K562 (cell line): ENCODE results near the gene GNB2. TPM values are rescaled to one million over a fixed set of nuclear protein-coding genes. Genes with fewer than 3 reads are reported as not detected.

ENCODE experiments used
- CAMTA2 ChIP-seq: fragments of 250-450 bp; sonication (Bioruptor Pico); conservative IDR thresholded peaks from 2 replicates; pipeline ENCODE4 v1.5.1; 2022
- CHD1 ChIP-seq: fragments of 200-600 bp; sonication (generic); IDR thresholded peaks from one replicate; pipeline ENCODE4 v1.6.1; 2012; ENCODE audit warnings: mild to moderate bottlenecking, moderate library complexity, low read length, inconsistent platforms
- CHD2 ChIP-seq: IDR thresholded peaks from 2 replicates; pipeline ENCODE4 v1.6.1; 2011; ENCODE audit warnings: low read depth, low read length
- CTBP1 ChIP-seq: fragments of 450-650 bp; IDR thresholded peaks from 2 replicates; pipeline ENCODE4 v1.6.1; 2016; ENCODE audit warnings: borderline replicate concordance
- DIDO1 ChIP-seq: fragments of 450-650 bp; IDR thresholded peaks from 2 replicates; pipeline ENCODE4 v1.6.1; 2016; ENCODE audit warnings: low read depth, missing biosample characterization, missing genetic modification characterization
- ETV6 ChIP-seq, 3 experiments: fragments of 150-350 bp in 1 of 3; sonication (generic) in 1 of 3; formaldehyde crosslinking in 1 of 3; IDR thresholded peaks; 2 replicates each; pipeline versions ENCODE4 v1.6.1 to v1.8.0; 2014 to 2022; ENCODE audit warnings: borderline replicate concordance in 2 of 3, low read depth in 2 of 3, antibody characterized with exemption in 1 of 3, low read length in 1 of 3, mild to moderate bottlenecking in 1 of 3, missing genetic modification reagents in 1 of 3
- GTF2A2 ChIP-seq: IDR thresholded peaks from 2 replicates; pipeline ENCODE4 v1.6.1; 2016; ENCODE audit warnings: mild to moderate bottlenecking, missing genetic modification characterization, missing compliant biosample characterization
- HDAC1 ChIP-seq, 2 experiments: fragments of 450-650 bp; IDR thresholded peaks; 2 replicates each; pipeline ENCODE4 v1.6.1; 2016 to 2017; ENCODE audit warnings: inconsistent platforms in 1 of 2, mild to moderate bottlenecking in 1 of 2, moderate library complexity in 1 of 2
- NCOA6 ChIP-seq: fragments of 450-650 bp; IDR thresholded peaks from 2 replicates; pipeline ENCODE4 v1.6.1; 2017; ENCODE audit warnings: mild to moderate bottlenecking
- RNF2 ChIP-seq: sonication (generic); IDR thresholded peaks from 2 replicates; pipeline ENCODE4 v1.6.1; 2016
- TBP ChIP-seq: optimal IDR thresholded peaks from 2 replicates; pipeline ENCODE3; 2011; ENCODE audit warnings: low read depth, low read length, improper control_type of control experiment
- TFAM ChIP-seq: fragments of 250-450 bp; sonication (Bioruptor Pico); conservative IDR thresholded peaks from 2 replicates; pipeline ENCODE4 v1.5.0; 2021; ENCODE audit warnings: mild to moderate bottlenecking, moderate library complexity
- TFAP4 ChIP-seq: sonication (generic); formaldehyde crosslinking; IDR thresholded peaks from 2 replicates; pipeline ENCODE4 v1.8.0; 2022; ENCODE audit warnings: missing genetic modification reagents, mild to moderate bottlenecking, moderate library complexity, borderline replicate concordance
- THRB ChIP-seq: fragments of 450-650 bp; formaldehyde crosslinking; conservative IDR thresholded peaks from 2 replicates; pipeline ENCODE4 v1.4.0; 2022; ENCODE audit warnings: mild to moderate bottlenecking, missing genetic modification characterization
- XRCC3 ChIP-seq: fragments of 450-650 bp; IDR thresholded peaks from 2 replicates; pipeline ENCODE4 v1.6.1; 2017; ENCODE audit warnings: mild to moderate bottlenecking, moderate library complexity
- ZBTB1 ChIP-seq: sonication (generic); formaldehyde crosslinking; IDR thresholded peaks from 2 replicates; pipeline ENCODE4 v1.8.1; 2023; ENCODE audit warnings: missing genetic modification reagents, low read depth, mild to moderate bottlenecking, borderline replicate concordance
- ZBTB12 ChIP-seq: fragments of 250-450 bp; sonication (Bioruptor Pico); IDR thresholded peaks from 2 replicates; pipeline ENCODE4 v1.4.0; 2020
- ZC3H11A ChIP-seq: IDR thresholded peaks from 2 replicates; pipeline ENCODE4 v1.6.1; 2012; ENCODE audit warnings: low read depth, low read length, improper control_type of control experiment
- ZFX ChIP-seq: sonication (generic); formaldehyde crosslinking; IDR thresholded peaks from 2 replicates; pipeline ENCODE4 v1.8.0; 2022; ENCODE audit warnings: mild to moderate bottlenecking, missing genetic modification reagents, moderate library complexity
- ZKSCAN3 ChIP-seq: fragments of 250-450 bp; sonication (Bioruptor Pico); IDR thresholded peaks from 2 replicates; pipeline ENCODE4 v1.4.0; 2020
- ZNF140 ChIP-seq: fragments of 250-450 bp; sonication (Bioruptor Pico); IDR thresholded peaks from 2 replicates; pipeline ENCODE4 v1.8.0; 2021; ENCODE audit warnings: moderate library complexity, mild to moderate bottlenecking, inconsistent platforms
- ZNF175 ChIP-seq: fragments of 200-800 bp; sonication (Bioruptor generic); IDR thresholded peaks from 2 replicates; pipeline ENCODE4 v1.6.1; 2016; ENCODE audit warnings: low read depth, mild to moderate bottlenecking, missing genetic modification characterization, missing compliant biosample characterization
- ZNF280B ChIP-seq: fragments of 250-450 bp; sonication (Bioruptor Pico); IDR thresholded peaks from 2 replicates; pipeline ENCODE4 v1.5.1; 2021; ENCODE audit warnings: mild to moderate bottlenecking
- ZNF282 ChIP-seq: sonication (generic); formaldehyde crosslinking; IDR thresholded peaks from 2 replicates; pipeline ENCODE4 v1.8.1; 2023; ENCODE audit warnings: missing genetic modification reagents
- ZNF511 ChIP-seq: sonication (generic); formaldehyde crosslinking; IDR thresholded peaks from 2 replicates; pipeline ENCODE4 v1.8.0; 2022; ENCODE audit warnings: mild to moderate bottlenecking, missing genetic modification reagents
- polyA plus RNA-seq, 8 experiments: library from polyadenylated mRNA; depleted of rRNA in 4 of 8; stranded (reverse) in 5 of 8; unstranded in 3 of 8; fragments of >200 nt; fragmentation: Nextera tagmentation in 2 of 8; fragmentation: Illumina TruSeq in 1 of 8; extraction: Ambion mirVana in 2 of 8; extraction: Trizol in 1 of 8; gene quantifications; 2 replicates each; pipeline versions ENCODE4 v1.2.1 to v1.2.3, GENCODE V29; 2011 to 2014; ENCODE audit warnings: inconsistent platforms in 1 of 8, missing spikeins in 1 of 8
- total RNA-seq, 7 experiments: library from RNA; depleted of rRNA in 6 of 7; stranded (reverse); fragments of >200 nt in 6 of 7; fragmentation: Illumina TruSeq in 2 of 7; extraction: Trizol in 2 of 7; gene quantifications; 2 replicates each; pipeline versions ENCODE4 v1.2.1 to v1.2.3, GENCODE V29; 2011 to 2021; ENCODE audit warnings: low replicate concordance in 1 of 7

The GNB2 gene
- total and polyA plus RNA-seq, 9 of the 15 experiments (the other 6 are each of a cell fraction or from before 2014, with no cell fraction given) = 0.65 to 320 (median 104) TPM

GRCh38 chr7:100641463-100641859 is 32.1 kb upstream of the GNB2 start, which contains the start of gene TFR2 (continued):
- TF ChIP-seq ZNF511 (CRISPR knock-in tag) (no peak), ZNF282 (CRISPR knock-in tag) (no peak), ZBTB12 (no peak), CTBP1 (peak; percentile 57; the same call in 1 of the 2 replicates), HDAC1 (IDR thresholded peaks at IDR 0.05) (peak in 1 of 2 experiments; percentile 29; a peak in 2 of 4 replicates), ETV6 (IDR thresholded peaks at IDR 0.05; ENCODE audit: borderline replicate concordance in 1 of 2, low read depth in 2 of 2, low read length in 1 of 2) (peak in 1 of 2 experiments; percentile 60; a peak in 1 of 4 replicates), ETV6 (CRISPR knock-in tag; IDR thresholded peaks at IDR 0.05; ENCODE audit: borderline replicate concordance) (no peak), TFAM (CRISPR knock-in tag) (no peak), ZFX (CRISPR knock-in tag) (no peak; the same call in 1 of the 2 replicates), TFAP4 (CRISPR knock-in tag) (peak; percentile 55), DIDO1 (tag) (no peak), ZNF175 (CRISPR knock-in tag) (no peak), ZKSCAN3 (CRISPR knock-in tag) (no peak), CHD2 (no peak; the same call in none of the 2 replicates), CAMTA2 (CRISPR knock-in tag) (no peak), TBP (peak; percentile 33), GTF2A2 (no peak), ZC3H11A (peak; percentile 25; the same call in 1 of the 2 replicates), ZNF140 (CRISPR knock-in tag) (no peak), THRB (CRISPR knock-in tag) (no peak), NCOA6 (no peak), CHD1 (no peak), XRCC3 (no peak), RNF2 (peak; percentile 99), ZBTB1 (CRISPR knock-in tag) (no peak), ZNF280B (CRISPR knock-in tag) (no peak)
